Erythroblast (primary cell): ENCODE data around the gene RRP1.

Source experiments
- GATA1 ChIP-seq: IDR thresholded peaks from 2 replicates; pipeline ENCODE4 v1.6.1; 2011; ENCODE audit warnings: low read depth, mild to moderate bottlenecking, control low read depth, low read length, moderate library complexity
- POLR2A ChIP-seq: IDR thresholded peaks from 2 replicates; pipeline ENCODE4 v1.6.1; 2011; ENCODE audit warnings: mild to moderate bottlenecking, low read length

- no peak for TF ChIP-seq POLR2A
- no peak for TF ChIP-seq GATA1
Measured at GRCh38 chr21:43812139-43812821, 22.9 kb downstream of the RRP1 start.
